Measurements from ENCODE around the gene SLC44A4. TPM values are rescaled to one million over a fixed set of nuclear protein-coding genes. Genes with fewer than 3 reads are reported as not detected.
A peak's percentile ranks its signal among the peaks of the same experiment; 100 is the strongest.
"Not testable (repeated sequence)": the region's sequence is repeated elsewhere in the genome, so short reads cannot be mapped to it uniquely, and the experiment has no call there.

SLC44A4 gene
- 0.11 and 0.16 TPM in 2 replicates for total RNA-seq
- 0.04 TPM for polyA plus RNA-seq (2012)

DNA sequence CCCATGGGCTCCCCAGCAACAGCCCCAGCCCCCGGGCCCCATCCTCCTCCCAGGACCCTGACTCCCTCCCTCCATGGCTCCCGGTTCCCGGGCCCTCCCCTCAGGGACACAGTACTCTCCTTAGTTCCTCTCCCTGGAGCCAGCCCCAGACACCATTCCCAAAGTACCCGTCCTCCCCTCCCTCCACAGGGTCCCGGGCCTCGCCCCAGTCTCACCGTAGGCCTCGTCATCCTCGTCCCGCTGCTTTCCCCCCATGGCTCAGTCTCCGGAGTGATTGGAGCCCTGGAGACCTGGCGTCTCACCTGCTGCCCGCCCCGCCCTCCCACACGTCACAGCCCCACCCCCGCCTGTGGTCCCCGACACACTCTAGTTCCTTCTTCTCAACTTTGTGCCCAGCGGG, at the start of gene SLC44A4:
Gene SLC44A4 (minus strand): TSS at position 272 of the 400 bp plus-strand sequence. CDS start 17 bp downstream, at position 255.
- no peak for DNase-seq (ENCODE audit: low read depth)

DNA sequence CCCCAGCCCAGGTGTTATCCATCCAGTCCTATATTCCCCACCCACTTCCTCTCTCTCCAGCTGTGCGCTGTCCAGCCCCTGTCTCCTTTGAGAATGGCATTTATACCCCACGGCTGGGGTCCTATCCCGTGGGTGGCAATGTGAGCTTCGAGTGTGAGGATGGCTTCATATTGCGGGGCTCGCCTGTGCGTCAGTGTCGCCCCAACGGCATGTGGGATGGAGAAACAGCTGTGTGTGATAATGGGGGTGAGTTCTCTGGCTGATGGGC, 49.8 kb upstream of the SLC44A4 start:
- no peak for DNase-seq (ENCODE audit: low read depth)

DNA sequence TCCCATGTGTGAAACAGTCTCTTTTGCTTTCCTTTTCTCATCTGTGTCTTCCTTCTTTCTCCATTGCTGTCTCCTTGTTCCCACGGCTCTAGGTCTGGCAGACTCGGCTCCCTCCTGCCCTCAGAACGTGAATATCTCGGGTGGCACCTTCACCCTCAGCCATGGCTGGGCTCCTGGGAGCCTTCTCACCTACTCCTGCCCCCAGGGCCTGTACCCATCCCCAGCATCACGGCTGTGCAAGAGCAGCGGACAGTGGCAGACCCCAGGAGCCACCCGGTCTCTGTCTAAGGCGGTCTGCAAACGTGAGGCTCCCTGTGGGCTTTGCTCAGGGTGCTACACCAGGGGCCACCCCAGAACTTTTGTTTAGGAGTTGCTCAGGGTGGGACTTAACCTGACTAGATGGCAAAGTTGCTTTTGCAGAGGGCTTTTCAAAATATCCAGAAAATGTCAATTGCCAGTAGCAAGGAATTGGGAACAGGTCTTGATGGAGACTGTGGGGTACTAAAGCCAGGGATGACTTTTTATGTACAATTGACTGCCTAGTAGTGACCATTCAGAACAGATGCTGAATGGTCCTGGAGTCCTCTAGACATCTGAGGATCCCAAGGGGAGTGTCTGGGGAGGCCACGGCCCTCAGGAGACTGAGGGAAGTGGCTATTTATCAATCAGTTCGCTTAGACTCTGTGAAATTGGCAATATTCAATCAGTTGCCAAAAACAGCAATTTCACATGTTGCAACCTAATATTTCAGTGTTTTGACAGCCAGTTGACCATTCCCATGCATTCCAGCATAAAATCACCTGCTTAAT, 49.3 kb upstream of the SLC44A4 start:
- DNase-seq (ENCODE audit: low read depth), result no peak

DNA sequence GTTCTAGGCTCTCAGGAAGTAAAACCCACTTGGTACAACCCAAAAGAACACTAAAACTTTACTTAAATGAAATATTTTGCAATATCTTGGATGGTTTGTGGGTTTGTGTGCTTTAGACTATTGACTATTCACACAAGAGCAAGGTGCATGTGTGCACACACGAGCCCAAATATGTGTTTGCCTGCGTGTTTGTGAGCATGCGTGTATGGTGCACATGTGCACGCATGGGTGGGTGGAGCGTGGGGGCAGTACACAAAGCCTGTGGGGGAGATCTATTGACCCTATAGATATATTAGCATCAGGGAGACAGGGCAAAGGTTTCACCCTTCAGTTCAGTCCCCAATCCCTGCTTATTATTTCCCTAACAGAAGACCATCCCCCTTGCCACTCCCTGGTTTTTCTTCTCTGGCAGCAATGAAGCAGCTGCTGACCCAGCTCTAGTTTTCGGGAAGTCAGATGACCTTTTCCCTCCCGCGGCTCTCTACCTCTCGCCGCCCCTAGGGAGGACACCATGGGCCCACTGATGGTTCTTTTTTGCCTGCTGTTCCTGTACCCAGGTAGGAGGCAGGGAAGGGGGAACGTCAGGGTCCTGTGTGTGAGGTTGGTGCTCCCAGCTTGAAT, 48.6 kb upstream of the SLC44A4 start, which contains the start of gene C2:
Gene C2 (plus strand): TSS at position 476 of the 621 bp plus-strand sequence. CDS start 36 bp downstream, at position 512.
- DNase-seq (ENCODE audit: low read depth), result peak; percentile 37

DNA sequence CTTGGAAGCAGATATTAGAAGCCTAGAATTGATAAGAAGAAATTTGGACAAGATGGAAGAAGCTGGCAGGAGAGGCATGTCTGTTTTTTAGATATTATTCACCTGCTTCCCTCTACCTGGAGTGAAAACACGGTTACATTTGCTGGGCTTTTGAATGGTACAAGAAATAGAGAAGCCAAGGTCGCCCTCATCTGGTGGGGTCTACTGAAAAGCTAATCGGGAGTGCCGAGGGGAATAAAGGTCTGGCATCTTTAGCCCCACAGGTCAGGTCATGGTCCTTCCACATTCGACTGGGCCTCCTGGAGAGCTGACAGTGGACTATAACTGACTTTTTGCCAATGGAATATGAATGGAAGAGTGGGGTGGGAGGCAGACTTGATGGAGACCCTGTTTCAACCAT, 44.1 kb upstream of the SLC44A4 start:
- DNase-seq (ENCODE audit: low read depth), result peak; percentile 14

DNA sequence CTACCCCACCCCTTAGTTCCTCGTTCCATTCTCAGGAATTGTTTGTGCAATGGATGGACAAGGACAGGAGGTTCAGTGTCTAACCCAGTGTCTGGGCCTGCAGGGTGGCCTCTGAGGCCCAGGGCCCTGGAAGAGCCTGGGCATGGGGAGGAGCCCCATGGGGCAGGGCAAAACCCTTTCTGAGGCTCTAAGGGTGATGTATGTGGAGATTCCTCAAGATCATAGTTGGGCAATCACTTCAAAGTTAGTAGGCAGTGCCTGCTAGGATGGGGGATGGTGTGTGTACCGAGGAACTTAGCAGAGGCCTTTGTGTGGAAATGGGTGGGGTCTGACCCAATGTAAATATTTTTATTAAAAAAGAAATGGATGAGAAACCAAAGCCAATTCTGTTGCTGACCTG, 42.0 kb upstream of the SLC44A4 start:
- DNase-seq (ENCODE audit: low read depth), result no peak

DNA sequence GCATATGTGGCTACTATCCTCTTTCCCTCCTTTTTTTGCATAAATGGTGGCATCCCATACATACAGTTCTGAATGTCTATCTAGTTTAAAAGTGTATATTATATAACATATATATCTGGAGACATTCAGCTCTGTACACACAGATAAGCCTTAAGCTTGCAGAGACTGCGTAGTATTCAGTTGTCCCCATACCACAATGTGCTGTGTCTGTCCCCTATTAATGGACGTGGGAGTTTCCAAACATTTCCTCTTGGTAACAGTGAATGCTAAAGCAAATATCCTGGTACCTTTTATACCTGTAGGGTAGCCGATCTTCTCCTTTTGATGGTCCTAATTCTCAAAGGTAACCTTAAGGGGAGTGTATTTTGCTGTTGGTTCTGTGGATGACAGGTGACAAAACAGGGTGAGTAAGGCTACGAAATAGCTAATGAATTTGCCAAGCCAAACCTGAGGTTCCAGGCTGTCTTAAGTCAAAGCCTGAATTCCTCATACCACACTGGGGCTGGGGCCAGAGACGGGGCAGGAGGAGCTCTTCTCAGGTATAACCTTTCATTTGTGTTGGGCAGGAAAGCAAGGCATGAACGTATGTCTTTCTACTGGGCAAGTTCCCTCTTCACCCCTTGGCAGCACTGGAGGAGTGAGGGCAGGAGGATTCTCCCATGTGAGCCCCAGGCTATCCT, 41.0 kb upstream of the SLC44A4 start:
- DNase-seq (ENCODE audit: low read depth), result no peak

DNA sequence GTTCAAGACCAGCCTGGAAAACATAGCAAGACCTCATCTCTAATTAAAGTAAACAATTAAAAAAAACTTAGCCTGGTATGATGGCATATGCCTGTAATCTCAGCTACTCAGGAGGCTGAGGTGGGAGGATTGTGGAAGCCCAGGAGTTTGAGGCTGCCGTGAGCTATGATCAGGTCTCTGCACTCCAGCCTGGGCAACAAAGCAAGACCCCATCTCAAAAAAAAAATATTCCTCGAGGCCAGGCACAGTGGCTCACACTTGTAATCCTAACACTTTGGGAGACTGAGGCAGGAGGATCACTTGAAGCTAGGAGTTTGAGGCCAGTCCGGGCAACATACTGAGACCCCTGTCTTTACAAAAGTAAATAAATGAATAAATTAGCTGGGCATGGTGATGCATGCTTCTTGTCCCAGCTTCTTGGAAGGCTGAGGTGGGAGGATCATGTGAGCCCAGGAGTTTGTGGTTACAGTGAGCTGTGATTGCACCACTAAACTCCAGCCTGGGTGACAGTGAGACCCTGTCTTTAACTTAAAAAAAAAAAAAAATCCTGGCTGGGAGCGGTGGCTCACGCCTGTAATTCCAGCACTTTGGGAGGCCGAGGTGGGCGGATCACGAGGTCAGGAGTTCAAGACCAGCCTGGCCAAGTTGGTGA, 39.4 kb upstream of the SLC44A4 start:
- DNase-seq (ENCODE audit: low read depth), result no peak

DNA sequence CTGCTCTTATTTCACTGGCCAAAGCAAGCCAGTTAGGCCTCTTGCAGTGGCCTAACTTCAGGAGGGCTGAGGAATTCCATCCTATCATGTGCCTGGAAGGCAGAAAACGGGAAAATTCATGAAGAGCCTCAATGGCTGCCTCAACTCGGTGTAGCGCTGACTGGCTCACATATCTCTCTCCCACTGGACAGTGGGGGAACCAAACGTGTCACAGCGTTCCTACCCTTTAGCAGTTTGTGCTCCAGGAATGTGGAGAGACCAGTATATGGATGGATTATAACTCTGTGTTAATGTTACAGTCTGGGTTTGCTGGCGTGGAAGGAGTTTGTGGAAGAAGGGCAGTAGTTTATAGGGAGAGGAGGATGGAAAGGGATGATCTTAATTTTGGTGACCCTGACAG, 37.0 kb upstream of the SLC44A4 start:
- no peak for DNase-seq (ENCODE audit: low read depth)

DNA sequence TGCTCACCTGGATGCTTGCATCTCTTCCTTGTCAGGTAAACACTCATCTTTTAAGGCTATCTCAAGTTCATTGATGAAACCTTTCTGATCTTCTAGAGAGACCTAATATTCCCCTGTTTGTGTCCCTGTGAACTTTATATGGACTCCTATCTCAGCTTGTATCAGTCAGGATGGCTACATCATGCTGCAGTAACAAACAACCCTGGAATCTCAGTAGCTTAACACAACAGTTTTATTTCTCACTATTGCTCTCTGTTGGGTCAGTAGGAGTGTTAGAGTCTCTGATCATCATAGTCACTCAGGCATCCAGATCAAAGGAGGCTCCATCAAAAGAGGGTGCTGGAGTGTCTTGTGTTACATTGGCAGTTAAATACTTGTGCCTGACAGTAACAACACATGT, 36.6 kb upstream of the SLC44A4 start:
- no peak for DNase-seq (ENCODE audit: low read depth)

DNA sequence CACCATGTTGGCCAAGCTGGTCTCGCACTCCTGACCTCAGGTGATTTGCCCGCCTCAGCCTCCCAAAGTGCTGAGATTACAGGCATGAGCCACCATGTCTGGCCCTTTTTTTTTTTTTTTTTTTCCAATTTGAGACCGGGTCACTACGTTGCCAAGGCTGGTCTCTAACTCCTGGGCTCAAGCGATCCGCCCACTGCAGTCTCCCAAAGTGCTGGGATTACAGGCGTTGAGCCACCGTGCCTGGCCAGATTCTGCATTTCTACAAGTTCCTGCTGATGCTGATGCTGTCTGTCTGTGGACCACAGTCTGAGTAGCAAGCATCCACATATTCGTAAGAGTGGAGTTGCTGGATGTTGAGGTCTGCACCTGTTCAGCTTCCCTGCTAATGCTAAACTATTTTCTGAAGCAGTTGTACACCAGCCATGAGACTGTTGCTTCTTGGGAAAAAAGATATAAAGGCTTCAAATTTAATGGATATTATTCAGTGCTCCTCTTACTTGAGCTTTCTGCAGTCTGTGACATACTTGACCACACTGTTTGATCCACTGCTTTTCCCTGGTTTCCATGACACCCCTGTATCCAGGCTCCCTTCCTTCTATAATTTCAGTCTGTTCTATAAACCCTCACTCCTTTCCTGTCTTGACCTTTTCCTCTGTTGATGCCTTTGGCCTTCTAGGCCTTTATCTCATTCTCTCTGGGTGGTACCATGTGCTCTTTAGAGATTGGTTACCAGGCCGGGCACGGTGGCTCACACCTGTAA, 33.2 kb upstream of the SLC44A4 start:
- DNase-seq (ENCODE audit: low read depth), result no peak

DNA sequence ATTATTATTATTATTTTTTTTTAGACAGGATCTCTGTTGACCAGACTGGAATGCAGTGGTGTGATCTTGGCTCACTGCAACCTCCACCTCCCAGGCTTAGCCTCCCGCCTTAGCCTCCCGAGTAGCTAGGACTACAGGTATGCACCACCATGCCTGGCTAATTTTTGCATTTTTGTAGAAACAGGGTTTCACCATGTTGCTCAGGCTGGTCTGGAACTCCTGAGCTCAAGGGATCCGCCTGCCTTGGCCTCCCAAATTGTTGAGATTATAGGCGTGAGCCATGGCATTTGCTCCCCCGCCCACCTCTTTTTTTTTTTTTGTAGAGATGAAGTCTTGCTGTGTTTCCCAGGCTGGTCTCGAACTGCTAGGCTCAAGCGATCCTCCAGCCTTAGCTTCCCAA, 30.5 kb upstream of the SLC44A4 start:
- not testable (repeated sequence) for DNase-seq (ENCODE audit: low read depth)

DNA sequence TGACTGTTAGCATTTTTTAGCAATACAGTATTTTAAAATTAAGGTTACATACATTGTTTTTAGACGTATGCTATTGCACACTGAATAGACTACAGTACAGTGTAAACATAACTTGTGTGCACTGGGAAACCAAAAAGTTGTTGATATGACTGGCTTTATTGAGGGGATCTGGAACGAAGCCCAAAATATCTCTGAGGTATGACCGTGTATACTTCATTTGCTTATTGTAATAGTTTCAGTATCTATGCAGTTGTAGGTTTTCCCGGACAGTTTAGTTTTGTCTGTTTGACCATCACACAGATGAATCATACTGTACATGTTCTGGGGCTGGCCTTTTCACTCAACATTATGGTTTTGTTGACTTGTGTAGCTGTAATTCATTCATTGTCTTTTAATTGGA, 30.0 kb upstream of the SLC44A4 start:
- no peak for DNase-seq (ENCODE audit: low read depth)

DNA sequence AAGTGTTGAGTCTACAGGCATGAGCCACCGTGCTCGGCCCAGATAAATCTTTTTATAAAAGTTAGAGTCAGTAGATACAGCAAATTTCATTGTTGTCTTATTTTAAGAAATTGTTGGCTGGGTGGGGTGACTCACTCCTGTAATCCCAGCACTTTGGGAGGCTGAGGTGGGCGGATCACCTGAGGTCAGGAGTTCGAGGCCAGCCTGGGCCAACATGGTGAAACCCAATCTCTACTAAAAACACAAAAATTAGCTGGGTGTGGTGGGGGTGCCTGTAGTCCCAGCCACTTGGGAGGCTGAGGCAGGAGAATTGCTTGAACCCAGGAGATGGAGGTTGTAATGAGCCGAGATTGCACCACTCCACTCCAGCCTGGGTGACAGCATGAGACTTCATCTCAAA, 29.5 kb upstream of the SLC44A4 start:
- DNase-seq (ENCODE audit: low read depth), result not testable (repeated sequence)

DNA sequence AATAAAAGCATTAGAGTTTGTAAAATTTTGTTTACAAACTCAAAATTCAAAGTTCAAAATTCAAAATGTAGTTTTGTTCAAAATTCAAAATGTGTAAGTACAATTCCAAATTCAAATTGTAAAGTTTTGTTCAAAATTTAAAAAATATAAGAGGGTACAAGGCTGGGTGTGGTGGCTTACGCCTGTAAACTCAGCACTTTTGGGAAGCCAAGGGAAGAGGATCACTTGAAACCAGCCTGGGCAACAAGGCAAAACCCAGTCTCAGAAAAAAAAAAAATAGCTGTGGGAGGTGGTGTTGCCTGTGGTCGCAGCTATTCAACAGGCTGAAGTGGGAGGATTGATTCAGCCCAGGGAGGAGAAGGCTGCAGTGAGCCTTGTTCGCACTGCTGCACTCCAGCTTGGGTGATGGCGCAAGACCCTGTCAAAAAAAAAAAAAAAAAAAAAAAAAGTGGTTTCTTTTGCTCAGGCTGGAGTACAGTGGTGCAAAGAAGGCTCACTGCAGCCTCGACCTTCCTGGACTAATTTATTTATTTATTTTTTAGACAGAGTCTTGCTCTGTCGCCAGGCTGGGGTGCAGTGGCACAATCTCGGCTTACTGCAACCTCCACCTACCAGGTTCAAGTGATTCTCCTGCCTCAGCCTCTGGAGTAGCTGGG, 28.5 kb upstream of the SLC44A4 start:
- DNase-seq (ENCODE audit: low read depth), result peak; percentile 43

DNA sequence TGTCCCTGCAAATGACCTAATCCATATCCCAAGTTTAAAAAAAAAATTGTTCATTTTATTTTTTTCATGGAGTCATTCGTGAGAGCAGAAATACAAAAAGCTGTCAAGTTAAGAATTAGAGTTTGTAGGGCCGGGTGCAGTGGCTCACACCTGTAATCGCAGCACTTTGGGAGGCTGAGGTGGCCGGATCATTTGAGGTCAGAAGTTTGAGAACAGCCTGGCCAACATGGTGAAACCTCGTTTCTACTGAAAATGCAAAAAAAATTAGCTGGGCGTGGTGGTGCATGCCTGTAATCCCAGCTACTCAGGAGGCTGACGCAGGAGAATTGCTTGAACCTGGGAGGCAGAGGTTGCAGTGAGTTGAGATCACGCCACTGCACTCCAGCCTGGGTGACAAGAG, 27.9 kb upstream of the SLC44A4 start:
- DNase-seq (ENCODE audit: low read depth), result not testable (repeated sequence)

DNA sequence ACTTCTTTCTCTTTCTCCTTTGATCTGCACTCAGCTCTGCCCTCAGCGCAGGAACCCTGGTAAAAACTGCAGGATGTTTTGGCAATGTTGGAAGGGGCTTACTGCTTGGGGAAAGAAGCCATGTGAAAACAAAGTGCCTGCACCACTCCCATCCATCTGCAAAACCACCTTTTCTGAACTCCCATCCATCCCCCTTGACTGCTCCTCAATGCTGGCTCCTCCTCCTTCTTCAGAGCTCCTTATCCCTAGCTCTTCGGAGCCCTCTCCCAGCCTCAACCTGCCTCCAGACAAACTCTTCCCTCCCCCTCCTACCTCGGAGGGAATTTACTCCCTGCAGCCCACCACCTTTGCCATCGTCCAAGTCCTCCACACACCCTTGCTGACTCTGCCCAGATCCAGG, 27.3 kb upstream of the SLC44A4 start:
- no peak for DNase-seq (ENCODE audit: low read depth)

DNA sequence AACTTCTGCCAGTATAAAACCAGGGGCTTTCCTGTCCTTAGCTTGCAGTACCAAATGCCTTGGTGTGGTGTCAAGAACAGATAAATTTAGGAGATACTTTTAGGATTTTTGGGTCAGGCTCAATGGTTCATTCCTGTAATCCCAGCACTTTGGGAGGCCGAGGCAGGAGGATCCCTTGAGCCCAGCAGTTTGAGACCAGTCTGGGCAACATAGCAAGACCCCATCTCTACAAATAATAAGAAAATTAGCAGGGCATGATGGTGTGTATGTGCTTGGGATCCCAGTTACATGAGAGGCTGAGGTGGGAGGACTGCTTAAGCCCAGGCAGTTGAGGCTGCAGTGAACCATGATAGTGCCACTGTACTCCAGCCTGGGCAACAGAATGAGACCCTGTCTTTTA, 26.2 kb upstream of the SLC44A4 start:
- no peak for DNase-seq (ENCODE audit: low read depth)

DNA sequence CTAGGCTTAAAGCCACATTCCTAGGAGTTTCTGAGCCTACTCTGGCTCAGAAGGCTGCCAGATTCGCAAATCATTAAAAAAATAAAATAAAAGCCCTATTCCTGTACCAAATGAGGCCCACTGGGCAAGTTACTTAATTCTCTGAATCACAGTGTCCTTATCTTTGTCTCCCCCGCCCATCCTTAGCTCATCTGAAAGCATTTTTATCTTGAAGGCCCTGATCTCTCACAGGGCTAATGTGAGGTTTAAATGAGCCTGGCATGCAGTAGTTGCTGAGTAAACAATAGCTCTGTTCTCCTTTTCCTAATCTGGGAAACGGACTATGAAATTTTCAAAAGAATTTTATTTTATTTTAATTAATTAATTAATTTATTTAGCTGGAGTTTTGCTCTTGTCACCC, 25.2 kb upstream of the SLC44A4 start:
- DNase-seq (ENCODE audit: low read depth), result no peak

DNA sequence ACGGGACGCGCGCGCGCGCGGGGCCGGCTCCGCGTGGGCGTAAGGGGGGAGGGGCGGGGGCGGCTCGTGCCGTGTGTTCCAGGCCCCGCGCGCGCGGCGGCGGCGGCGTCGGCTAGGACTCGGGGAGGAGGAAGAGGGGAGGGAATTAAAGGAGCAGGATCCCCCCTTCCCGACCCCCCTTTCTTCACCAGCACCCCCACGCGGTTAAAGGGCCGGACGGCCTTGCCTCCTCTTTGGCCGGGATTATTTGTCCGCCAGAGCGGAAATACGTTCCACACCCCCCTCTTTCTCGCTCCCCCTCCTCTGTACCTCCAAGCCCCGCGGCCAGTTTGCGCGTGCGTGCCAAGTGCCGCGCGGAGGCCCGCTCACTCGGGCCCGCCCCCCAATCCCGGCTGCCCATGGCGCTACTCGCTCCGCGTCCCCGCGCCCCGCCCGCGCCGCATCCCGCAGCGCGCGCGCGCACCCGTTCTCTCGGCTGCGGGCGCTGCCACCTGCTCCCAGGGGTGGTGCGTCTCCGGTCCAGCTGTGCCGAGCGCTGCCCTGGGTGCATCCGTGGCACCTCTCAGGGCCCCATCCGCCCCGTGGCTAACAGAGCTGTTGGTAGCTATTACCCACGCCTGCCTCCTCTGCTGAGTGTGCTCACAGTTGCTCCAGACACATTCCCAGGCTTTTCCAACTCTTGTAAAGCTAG, 23.3 kb upstream of the SLC44A4 start, which contains the start of gene ZBTB12:
Gene ZBTB12 (minus strand): TSS at position 134 of the 691 bp plus-strand sequence. CDS start 781 bp downstream, outside the sequence.
- DNase-seq (ENCODE audit: low read depth), result peak; percentile 97
